T1000 (cell line): ENCODE measurements around the gene METRN.
"Not testable (repeated sequence)": the region's sequence is repeated elsewhere in the genome, so short reads cannot be mapped to it uniquely, and the experiment has no call there.

Source experiments
- DNase-seq: peaks from one replicate; lab custom pipeline; 2025; ENCODE audit warnings: mixed read lengths; lab: John Stamatoyannopoulos, UW

Gene METRN

DNA sequence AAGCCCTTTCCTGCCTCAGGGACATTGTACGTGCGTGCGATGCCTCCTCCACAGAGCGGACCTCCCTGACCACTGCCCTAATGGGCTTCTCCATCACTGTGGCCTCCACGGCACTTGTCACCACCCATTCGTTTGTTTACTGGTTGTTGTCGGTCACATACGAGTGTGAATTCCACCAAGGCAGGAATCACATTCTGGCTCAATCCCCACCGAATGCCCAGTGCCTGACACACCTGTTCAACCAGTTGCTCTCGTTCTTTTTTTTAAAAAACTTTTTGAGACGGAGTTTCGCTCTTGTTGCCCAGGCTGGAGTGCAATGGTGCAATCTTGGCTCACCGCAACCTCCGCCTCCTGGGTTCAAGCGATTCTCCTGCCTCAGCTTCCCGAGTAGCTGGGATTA lies 23.7 kb upstream of the METRN start:
- not testable (repeated sequence) for DNase-seq

DNA sequence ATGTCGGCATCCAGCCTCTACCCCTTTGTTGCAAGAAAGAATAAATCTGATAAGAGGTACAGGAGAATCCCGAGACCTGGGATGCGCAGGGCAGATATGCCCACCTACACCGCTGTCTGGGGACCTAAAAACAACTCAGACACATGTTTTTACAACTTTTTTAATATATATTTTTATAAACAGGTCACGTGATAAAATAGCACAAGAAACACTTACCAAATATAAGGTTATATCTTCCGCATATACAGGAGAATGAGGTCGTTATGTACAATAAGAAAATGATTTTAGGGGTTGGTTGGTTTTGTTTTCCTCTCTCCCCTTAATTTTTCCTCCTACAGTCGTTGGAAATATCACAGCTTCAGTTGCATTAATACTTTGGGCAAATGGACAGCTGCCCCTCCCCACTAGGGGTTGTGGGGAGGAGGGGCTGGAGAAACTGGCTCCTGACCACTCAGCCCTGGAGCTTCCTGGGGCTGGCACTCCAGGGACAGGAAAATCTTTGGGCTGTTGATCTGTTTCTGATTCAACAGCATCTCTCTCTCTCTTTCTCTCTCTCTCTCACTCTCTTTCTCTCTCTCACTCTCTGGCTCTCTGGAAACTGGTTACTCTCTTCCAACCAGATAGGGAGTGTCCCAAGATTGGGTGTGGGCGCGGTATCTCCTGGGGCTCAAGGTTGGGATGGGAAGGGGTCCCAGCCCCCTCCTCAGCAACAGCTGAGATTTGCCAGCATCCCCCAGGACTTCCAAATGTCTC lies 22.4 kb upstream of the METRN start:
- no peak for DNase-seq

DNA sequence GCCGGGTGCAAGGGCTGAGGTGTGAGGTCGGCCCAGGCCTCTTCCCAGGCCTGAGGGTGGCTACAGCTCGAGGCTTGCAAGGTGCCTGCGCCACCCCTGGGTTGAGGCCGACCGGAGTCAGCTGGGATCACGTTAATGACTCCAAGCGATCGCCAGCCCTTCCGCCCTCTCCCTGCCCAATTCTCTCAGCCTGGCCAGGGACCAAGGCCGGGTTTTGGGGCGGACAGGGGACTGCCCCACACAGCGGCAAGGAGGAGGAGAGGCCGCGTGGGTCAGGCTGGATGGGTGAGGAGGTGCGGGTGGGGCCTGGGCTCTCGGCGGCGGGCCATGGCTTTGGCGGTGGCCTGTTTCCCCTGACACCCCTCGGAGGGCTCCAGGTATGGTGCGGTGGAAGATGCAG lies 21.6 kb upstream of the METRN start:
- no peak for DNase-seq

DNA sequence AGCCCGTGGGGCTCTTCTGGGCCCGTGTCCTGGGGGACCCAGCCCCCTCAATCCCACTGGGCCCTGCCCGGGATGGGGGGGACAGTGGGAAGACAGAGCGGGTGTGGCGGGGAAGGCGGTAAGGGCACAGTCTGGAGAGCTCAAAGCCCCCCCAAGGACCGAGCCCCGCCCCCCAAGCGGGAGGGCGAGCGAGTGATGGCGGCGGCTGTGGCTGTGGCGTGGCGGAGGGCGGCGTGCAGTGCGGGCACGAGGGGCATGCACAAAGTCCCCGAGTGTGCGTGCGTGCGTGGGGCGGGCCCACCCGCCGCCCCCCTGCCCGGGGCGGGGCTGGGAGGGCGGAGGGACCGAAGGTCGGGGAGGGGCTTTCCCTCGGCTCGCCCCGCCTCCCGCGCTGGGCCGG lies 21.2 kb upstream of the METRN start:
- DNase-seq: no peak

DNA sequence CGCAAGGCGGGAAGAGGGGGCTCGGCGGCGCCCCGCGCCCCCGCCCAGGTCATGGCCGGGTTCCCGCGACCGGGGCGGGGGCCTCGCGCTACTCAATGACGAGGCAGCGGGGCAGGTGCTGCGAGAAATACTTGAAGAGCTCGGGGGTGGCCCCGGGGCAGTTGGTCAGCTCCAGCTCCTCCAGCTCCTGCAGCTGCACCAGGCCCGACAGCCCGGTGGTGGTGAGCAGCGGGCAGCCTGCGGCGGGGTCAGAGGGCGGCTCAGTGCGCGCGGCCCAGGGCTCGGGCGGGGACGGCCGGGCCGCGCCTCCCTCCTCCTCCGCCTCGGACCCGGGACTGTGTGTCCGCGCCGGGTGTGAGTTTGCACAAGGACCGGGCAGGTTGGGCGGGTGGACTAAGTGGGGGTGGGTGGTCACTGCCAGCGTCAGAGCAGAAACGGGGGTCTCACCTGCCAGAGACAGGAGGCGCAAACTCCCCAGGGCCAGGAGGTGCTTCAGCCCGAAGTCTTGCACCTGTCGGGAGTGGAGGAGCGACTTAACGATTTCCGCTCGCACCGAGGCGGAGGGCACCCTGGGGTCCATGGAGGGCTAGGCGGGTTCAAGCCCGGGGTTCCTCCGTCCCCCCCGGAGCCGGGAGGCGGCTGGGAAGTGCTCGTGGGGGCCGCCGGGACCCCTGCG lies 20.6 kb upstream of the METRN start:
- DNase-seq: no peak

DNA sequence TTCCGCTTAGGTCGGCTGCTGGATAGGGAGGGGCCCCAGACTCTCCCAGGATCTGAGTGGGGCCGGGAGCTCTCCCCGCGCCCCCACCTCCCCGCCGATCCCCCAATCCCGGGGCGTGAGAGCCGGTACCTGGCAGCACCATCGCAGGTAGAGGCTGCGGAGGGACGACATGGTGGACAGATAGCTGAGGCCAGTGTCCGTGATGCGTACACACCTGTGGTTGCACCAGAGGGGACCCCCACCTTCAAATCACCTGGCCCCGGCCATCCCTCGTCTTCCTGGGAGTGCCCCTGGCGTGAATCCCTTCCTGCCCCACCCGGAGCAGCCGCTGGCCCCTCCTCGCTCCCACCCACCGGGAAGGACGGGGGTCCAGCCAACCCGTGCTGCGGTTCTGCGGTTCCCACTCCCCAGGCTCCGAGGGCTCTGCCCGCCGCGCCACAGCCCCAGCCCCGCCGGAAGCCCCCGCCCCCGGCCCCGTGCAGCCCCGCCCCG lies 20.0 kb upstream of the METRN start:
- no peak for DNase-seq

DNA sequence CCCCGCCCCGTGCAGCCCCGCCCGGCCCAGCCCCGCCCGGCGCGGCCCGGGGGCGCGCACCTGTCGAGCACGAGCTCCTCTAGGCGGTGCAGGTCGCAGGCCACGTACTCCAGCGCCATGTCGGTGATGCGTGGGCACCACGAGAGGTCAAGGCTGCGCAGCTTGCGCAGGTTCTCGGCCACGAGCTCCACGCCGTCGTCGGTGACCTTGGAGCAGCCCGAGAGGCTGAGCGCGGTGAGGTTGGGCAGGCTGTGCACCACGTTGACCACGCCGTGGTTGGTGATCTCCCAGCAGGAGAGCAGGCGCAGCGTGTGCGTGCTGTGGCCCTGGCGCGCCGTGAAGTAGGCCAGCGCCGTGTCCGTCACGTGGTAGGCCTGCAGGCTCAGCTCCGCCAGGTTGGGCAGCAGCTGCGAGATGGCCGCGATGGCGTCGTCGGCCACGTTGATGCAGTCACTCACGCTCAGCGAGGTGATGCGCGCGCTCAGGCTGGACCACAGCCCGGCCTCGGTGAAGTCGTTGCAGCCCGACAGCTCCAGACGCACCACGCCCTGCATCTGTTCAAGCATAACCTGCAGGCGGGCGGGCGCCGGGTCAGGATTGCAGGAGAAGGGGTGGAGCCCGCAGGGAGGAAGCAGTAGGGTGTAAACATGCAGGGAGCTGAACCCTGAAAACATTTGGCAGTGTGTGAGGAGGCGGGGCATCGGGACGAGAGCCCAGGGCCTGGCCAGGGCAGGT lies 19.4 kb upstream of the METRN start:
- no peak for DNase-seq

DNA sequence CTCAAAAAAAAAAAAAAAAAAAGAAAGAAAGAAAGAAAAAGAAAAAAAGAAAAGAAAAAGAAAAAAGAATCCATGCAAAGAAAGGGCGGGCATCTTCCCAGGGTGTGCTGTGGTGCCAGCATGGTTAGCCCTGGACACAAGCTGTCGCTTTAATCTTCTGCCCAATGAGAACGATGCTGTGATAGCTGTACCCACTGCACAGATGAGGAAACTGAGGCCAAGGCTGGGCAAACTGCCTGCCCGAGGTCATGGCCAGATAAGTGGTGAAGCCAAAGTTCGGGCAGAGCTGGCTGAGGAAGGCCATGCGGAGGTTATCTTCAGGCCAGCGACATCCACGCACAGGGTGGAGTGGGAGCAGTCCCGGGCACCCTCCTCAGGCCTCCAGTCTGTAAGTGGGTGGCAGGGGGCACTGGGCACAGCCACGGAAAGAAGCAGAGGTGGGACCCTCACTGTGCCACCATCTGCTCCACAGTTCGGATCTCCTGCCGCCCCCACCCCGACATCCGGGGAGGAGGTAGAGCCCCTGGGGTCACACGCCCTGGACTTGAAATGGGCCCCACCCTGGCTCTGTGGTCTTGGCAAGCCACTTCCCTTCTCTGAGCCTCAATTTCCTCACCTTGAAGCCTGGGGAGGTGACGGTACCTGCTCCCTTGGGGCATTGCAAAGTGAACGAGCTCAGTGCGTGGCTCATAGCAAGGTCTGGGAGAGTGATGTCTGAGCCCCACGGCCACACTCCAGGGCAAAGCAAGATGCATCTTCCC lies 15.8 kb upstream of the METRN start:
- no peak for DNase-seq

DNA sequence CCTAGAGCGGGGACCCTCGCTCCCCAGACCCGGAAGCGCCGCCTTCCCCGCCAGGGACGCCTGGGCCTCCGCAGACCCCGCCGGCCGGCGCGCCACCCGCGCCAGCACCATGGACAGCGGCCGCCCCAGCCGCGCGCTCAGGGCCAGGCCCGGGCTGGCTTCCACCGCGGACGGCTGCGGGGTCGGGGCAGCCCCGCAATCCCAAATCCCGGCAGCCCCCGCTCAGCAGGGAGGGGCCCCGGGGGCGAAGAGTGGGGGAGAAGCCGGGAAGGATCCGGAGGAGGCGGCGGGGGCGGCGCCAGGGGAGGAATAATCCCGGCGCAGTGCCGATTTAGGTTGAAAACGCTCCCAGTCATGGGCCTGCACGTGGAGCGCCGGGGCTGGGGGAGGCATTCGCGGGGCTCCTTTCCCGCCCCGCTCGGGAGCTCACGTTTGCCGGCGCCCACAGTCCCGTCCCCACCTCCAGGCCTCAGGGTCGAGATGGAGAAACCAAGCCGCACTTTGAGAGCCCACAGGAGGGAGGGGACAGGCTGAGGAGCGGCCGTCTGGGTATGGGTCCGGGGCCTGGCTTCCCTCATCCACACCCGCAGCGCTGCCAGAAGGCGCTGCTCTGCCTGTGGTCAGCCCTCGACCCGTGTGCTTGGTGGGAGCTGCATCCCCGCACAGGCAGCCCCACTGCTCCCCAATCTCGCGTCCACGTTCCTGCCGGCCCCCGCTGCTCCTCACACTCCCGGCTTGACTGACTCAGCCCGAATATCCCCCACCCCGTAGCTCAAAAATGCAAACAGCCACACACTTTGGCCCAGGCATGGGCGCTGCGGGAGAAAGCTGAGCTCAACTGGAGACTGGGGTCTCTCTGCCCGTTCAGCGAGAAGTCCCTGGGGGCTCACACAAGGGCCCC lies 14.0 kb upstream of the METRN start:
- DNase-seq: peak; percentile 26

DNA sequence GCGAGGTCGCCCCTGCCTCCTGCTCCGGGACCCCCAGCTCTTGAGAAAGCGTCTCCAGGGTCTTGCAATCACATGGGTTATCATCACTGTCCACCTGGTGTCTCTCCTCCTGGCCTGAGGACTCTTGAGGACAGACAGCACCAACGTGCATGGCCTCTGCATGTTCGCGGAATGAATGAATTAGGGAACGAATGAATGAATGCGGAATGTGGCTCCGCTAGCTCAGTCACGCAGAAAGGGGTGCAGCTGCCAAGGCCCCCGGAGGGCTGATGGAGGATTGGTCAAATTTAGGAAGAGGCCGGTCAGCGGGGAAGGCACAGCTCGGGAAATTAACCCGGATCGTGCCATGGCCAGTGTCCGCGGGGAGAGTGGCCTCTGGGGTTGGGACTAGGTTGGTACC lies 12.6 kb upstream of the METRN start:
- DNase-seq: no peak

DNA sequence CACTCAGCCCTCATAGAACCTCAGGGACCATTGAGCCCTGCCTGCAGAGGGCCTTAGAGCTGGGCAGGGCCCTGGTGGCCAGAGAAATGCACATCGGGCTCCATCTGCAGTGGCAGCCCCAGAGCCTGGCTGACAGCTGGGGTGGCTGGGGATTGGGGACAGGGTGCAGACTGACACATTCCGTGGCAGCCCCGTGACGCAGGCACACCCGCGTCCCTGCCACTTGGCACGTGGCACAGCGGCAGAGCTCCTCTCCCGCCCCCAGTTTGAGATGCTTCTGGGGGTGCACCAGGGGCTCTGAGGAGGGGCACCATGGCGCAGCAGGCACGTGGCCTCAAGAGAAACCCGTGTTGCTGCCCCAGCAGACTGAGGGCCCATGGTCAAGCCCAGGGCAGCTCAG lies 11.5 kb upstream of the METRN start:
- no peak for DNase-seq

DNA sequence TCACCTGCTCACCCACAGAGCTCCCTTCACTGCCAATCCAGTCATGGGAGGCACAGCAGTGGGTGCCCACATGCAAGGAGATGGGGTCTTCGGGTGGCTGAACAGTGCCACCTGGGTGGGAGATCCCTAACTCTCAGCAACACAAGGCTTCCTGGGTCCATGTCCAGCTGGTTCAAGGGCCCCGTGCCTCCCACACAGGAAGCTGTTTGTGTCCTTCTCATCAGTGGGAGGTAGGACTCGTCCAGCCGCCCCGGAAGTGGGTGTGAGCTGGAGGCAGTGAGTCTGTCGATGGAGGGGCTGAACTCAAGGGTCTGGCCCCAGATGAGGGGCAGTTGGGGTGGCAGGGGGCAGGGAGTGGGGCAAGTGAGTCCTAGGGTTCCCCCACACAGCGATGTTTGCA lies 10.9 kb upstream of the METRN start:
- no peak for DNase-seq

DNA sequence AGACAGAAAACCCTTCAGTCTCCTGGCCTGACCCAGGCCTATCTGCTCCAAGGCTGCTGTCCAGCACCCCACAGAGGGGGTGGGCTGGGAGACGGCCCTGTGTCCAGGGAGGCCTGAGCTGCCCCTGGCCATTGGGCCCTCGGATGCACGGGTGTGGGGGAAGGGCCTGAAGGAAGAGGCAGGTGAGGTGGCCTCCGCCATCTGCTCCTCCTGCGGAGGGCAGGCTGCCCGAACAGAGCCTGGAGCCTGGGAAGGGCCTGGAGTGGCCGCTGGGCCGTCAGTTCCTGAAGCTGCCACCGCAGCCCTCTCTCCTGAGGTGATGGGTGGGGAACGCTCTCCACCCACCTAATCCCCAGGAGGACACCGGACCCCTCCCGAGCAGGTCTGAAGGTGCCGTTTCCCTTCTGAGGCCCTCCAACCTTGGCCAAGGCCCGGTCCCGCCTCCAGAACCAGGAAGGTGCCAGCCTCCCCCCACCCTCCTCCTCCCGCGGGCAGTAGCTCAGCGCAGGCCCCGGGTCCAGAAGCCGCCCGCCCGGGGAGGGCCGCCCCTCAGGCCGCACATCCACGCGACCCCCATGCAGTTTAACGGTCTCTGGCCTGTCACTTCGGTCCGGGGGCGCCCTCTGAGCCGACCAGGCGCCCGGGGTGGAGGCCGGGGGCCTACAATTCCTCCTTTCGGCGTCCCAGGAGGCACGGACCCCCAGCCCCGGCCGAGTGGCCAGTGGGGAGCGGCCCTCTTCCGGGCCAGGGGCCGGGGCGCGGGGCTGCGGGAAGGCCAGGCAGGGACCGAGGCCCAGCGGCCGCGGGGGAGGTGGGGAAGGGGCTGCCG lies 10.2 kb upstream of the METRN start:
- DNase-seq: no peak

DNA sequence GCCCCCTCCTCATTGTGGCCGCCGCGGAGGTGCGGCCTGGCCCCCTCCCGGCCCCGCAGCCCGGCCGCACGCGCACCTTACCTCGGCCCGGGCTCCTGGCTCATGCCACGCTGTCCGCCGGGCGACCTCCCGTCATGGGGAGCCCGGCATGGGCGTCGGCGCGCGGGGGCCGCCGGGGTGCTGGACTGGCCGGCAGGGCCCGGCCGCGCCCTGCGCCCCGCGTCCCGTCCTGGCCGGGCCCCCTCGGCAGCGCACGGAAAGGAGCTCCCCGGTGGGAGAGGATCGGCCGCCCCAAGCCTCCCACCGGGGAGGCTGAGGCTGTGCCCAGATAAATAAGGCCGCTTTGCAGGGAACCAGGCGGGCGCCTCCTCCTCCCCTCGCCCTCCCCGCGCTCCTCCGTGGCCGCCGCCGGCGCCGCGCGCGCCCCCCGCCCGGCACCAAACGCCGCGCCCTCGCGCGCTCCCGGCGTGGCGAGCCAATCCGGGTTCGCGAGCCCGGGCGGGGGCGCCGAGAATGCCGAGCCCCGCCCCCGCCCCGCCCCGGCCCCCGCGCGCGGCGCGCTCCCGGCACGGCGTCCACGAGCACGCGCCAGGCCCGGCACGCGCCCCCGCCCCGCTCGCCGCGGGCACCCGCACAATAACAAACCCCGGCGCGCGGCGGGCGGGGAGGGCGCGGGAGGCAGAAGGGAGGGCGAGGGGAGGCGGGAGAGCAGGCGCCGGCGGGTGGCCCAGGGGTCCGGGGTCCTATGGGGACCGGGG lies 9.3 kb upstream of the METRN start, which contains the start of gene FBXL16:
Gene FBXL16 (minus strand): TSS at position 371 of the 758 bp plus-strand sequence. CDS start 8,396 bp downstream, outside the sequence.
- DNase-seq: no peak

DNA sequence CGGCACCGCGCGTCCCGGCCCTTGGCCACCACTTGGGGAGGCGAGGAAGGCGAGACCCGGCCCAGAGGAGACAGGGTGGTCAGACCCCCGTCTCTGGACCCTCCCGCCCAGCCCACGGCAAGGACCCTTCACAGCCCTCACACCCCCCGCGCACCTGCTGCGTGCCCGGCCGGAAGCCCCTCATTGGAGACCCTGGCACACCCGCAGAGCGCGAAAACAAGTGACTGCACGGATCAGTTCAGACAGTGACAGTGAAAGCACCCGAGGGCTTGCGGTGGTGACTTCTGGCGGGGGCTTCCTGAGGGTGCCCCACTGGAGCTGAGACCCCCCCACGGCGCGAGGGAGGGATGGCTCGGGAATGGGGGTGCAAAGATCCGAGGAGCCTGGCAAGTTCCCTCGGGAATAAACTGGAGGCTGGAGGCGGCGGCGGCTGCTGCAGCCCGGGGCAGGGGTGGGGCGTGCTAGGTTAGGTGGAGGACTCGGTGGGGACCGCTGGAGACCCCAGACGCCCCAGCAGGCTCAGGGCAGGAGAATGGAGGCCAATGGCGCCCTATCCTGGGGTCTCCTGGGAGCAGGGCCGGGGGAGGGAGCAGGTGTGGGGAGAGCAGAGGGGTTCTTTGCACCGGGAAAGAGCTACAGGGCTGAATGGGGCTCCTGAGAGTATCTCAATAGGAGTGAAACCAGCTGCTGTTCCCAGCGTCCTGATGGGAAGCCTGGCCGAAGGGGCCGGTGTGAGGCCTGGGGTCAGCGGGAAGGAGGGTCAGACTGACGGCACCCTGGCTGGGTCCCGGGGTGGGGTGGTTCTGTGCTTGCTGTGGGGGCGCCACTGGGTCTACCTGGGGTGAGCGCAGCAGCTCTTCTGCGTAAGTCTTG lies 8.5 kb upstream of the METRN start:
- DNase-seq: no peak

DNA sequence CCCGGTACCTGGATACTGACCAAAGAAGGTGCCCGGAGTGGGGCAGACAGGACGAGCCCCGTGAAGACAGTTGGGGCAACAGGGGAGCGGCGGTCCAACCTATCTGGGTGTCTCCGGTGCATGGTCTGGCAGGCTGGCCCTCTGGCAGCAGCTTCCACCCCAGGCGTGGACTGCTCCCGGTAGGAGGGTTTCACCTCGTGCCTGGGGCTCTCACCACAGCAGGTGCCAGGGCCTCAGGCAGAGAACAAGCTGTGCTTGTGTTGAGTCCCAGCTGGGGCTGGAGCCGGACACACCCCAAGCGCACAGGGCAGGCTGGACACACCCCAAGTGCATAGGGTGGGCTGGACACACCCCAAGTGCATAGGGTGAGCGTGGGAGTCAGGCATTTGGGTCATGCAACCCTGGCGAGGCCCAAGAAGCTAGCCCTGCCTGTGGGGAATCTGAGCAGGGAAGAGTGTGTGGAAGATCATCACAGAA lies 7.8 kb upstream of the METRN start:
- no peak for DNase-seq

DNA sequence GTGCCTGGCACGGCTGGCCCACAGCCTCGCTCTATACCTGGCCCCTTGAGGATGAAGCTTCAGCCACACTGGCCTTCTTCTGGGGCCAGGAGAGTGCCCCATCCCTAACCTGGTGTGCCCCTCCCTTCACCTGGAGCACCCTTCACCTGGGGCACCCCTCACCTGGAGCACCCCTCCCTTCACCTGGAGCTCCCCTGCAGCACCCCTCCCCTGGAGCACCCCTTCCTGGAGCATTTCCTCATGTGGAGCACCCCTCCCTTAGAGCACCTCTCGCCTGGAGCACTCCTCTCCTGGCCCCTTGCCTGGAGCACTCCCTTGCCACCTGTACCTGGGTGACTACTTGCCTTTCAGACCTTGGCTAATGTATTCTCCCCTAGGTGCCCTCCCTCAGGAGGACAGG lies 6.9 kb upstream of the METRN start:
- no peak for DNase-seq

DNA sequence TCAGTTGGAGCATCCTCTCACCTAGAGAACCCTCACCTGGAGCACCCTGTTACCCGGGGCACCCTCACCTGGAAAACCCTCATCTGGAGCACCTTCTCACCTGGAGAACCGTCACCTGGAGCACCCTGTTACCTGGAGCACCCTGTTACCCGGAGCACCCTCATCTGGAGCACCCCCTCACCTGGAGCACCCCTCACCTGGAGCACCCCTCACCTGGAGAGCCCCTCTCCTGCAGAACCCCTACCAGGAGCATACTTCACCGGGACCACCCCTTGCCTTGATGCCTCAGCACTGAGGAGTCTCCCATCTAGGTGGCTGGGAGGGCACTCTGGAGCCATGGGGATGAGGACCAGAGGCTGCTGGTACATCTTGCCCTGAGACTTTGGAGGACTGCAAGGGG lies 6.0 kb upstream of the METRN start:
- DNase-seq: no peak
